Large intestine (tissue), 3 donors: ENCODE measurements around the gene MYO5C. TPM values are rescaled to one million over a fixed set of nuclear protein-coding genes. Genes with fewer than 3 reads are reported as not detected.

Experiments used
- DNase-seq, 2 donors: peaks; one replicate each; pipeline versions ENCODE4 v3.0.0 to v3.0.0-alpha.2; 2013
- H3K27ac ChIP-seq: one replicate; pipeline ENCODE4 v1.5.1; 2013; ENCODE audit warnings: low read length
- H3K27me3 ChIP-seq: 2 replicates; pipeline ENCODE4 v1.6.1; 2013; ENCODE audit warnings: low read length; ENCODE audit not compliant: control insufficient read depth, insufficient read depth
- H3K36me3 ChIP-seq: 2 replicates; pipeline ENCODE4 v1.6.1; 2013; ENCODE audit warnings: low read length; ENCODE audit not compliant: control insufficient read depth, insufficient read depth
- H3K4me1 ChIP-seq: one replicate; pipeline ENCODE4 v1.6.1; 2013; ENCODE audit warnings: low read length; ENCODE audit not compliant: control insufficient read depth, insufficient read depth
- H3K4me3 ChIP-seq: one replicate; pipeline ENCODE4 v1.5.1; 2013; ENCODE audit warnings: low read length
- H3K9me3 ChIP-seq: one replicate; pipeline ENCODE4 v1.6.1; 2013; ENCODE audit warnings: mild to moderate bottlenecking, low read depth, low read length, moderate library complexity; ENCODE audit not compliant: control insufficient read depth
- WGBS: methylation state at CpG from one replicate; pipeline ENCODE4 v1.1.5; 2013; ENCODE audit warnings: low lambda C conversion rate; ENCODE audit not compliant: insufficient coverage; 5-methylcytosine and 5-hydroxymethylcytosine counted together
- polyA plus RNA-seq: library from polyadenylated mRNA; unstranded; fragments of 120-200 nt; gene quantifications from one replicate; pipeline ENCODE4 v1.2.1, GENCODE V29; 2013

The MYO5C gene
- polyA plus RNA-seq, 1 donor: 12.8 TPM

DNA sequence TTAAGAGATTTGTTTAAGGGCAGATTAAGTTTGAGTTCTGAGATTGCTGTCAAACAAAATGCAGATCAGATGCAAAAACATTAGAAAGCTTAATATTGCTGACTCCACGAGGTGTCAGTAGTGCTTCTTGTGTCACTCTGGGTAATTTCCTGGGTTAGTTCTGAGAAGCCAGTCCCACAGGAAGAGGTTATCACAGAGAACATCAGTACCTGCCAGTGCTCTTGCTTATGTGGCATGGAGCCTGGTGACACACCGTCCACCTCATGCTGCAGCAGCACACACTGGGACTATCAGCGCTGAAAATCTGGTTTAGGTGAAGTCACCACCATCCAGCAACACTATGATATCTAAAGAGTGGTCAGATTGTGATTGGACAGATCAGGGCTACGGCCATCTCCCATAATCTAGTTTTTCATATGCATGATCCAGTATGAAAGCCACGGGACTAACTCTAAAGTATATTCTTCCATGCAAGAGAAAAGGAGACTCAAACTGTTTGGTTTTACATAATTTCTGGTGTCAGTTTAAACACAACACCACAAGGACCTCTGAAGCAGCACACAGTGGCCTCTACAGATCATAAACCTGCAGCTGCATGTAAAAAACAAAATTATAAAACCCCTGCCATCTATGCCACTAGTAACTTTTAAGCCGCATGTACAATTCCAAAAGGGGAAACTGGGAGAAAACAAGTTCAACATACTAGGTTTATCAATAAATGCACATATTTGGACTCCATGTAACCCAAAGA, 36.1 kb upstream of the MYO5C start:
- Histone ChIP-seq H3K9me3 (no peaks in the 10 kb centered on the region), H3K27ac (no peak overlapping the region), H3K36me3 (no peaks in the 10 kb centered on the region), H3K27me3 (no peaks in the 10 kb centered on the region), H3K4me3 (no peak overlapping the region), H3K4me1 (no peaks in the 10 kb centered on the region)
- no CpG with 5 or more reads among the region's 6 CpGs for WGBS
- DNase-seq: peak; percentile 7 to 18

DNA sequence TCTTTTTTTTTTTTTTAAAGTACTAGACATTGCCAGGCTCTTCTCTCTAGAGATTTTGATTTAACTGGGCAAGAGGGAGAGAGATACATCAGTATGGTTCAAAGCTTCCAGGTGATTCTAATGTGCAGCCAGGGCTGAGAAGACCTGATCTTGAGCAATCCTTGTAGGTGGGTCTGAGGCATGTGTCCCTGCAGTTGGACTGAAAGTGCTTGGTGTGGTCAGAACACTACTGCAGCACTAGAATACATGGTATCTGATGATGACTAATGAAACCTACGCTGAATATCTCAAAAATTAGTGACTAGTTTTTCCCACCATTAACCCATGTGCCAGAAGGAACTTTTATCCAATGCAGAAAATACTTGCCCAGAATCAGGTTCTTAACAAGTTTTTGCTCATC, 34.4 kb upstream of the MYO5C start:
- Histone ChIP-seq H3K4me1 (no peaks in the 10 kb centered on the region), H3K27ac (no peak overlapping the region), H3K9me3 (no peaks in the 10 kb centered on the region), H3K27me3 (no peaks in the 10 kb centered on the region), H3K36me3 (no peaks in the 10 kb centered on the region), H3K4me3 (no peak overlapping the region)
- 60% methylated on average over 1 of the region's 1 CpG for WGBS
- DNase-seq: no peak

DNA sequence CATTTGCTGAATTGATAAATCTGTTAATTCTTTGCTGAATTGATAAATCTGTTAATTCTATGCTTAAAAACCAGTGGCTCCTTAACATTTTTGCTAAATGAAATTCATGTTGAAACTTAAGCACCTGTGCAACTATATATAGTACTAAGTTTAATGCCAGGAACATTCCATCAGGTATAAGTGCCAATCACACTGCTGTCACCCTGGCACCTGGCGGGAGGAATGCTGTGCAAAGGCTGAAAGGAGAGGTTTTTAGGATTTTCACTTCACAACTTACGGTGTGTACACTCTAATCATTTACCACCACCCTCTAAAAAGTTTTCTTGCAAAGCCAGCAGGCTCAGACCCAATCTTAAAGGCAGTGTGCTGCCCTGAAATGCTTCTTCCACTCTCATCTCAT, 33.5 kb upstream of the MYO5C start:
- Histone ChIP-seq H3K9me3 (no peaks in the 10 kb centered on the region), H3K4me3 (no peak overlapping the region), H3K27me3 (no peaks in the 10 kb centered on the region), H3K4me1 (no peaks in the 10 kb centered on the region), H3K27ac (no peak overlapping the region), H3K36me3 (no peaks in the 10 kb centered on the region)
- no peak for DNase-seq
- no CpG with 5 or more reads among the region's 2 CpGs for WGBS

DNA sequence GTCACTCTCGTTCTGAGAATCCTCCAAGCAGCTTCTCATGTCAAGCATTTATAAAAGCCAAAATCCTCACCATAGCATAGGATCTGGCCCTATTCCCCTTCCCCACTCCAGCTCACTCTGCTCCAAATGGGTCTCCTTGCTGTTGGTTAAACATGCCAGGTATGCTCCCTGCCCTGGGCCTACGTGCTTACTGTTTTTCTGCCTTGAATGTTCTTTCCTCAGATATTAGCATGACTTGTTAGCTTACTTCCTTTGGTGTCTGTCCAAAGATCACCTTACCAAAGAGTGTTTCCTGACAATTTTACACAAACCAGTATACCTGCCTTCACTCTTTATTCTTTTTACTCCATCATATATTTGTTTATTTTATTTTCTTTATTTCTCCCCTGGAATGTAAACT, 33.1 kb upstream of the MYO5C start:
- H3K4me3 ChIP-seq: no peak overlapping the region
- no peaks in the 10 kb centered on the region for H3K27me3 ChIP-seq
- no peaks in the 10 kb centered on the region for H3K4me1 ChIP-seq
- 0% methylated on average over 1 of the region's 2 CpGs for WGBS
- no peaks in the 10 kb centered on the region for H3K9me3 ChIP-seq
- H3K27ac ChIP-seq: no peak overlapping the region
- DNase-seq: no peak
- no peaks in the 10 kb centered on the region for H3K36me3 ChIP-seq

DNA sequence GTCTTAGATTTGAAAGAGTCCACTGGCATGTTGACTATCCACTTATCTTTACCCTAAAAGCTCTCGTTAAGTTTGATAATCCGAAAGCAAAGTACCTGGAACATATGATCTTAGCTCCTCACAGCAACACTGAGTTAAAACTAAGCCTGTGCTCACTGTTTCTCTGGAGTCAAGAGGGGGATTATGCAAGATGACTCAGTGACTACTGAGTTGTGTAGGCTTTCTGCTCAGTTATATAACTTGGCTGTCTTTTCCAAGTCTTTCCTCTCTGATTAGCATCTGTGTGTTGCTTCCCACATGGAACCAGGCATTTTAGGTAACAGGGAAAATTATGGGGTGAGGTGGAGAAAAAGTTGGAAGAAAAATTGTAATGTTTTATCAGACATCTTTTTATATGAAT, 31.2 kb upstream of the MYO5C start:
- no CpG with 5 or more reads among the region's 2 CpGs for WGBS
- no peaks in the 10 kb centered on the region for H3K36me3 ChIP-seq
- H3K27me3 ChIP-seq: no peaks in the 10 kb centered on the region
- no peak overlapping the region for H3K4me3 ChIP-seq
- H3K27ac ChIP-seq: no peak overlapping the region
- no peaks in the 10 kb centered on the region for H3K9me3 ChIP-seq
- no peak for DNase-seq
- H3K4me1 ChIP-seq: no peaks in the 10 kb centered on the region

DNA sequence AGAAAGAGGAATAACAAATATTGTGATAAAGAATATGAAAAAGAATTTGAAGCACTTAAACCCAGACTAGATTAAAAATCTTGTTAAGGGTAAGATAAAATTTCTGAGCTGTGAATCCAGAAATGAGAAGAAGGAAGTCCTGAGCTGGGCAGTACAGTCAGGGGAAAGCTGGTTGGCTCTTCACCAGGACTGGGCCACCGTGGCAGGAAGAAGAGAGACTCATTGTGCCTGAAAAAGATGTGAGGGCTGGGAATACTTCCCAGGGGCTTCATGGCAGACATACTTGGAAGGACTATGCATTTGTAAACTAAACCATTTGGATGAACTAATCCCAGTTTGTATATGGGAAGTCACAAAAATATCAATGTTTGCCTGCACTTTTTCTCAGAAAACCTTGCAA, 28.5 kb upstream of the MYO5C start:
- H3K36me3 ChIP-seq: no peaks in the 10 kb centered on the region
- WGBS: no CpG with 5 or more reads among the region's 1 CpG

DNA sequence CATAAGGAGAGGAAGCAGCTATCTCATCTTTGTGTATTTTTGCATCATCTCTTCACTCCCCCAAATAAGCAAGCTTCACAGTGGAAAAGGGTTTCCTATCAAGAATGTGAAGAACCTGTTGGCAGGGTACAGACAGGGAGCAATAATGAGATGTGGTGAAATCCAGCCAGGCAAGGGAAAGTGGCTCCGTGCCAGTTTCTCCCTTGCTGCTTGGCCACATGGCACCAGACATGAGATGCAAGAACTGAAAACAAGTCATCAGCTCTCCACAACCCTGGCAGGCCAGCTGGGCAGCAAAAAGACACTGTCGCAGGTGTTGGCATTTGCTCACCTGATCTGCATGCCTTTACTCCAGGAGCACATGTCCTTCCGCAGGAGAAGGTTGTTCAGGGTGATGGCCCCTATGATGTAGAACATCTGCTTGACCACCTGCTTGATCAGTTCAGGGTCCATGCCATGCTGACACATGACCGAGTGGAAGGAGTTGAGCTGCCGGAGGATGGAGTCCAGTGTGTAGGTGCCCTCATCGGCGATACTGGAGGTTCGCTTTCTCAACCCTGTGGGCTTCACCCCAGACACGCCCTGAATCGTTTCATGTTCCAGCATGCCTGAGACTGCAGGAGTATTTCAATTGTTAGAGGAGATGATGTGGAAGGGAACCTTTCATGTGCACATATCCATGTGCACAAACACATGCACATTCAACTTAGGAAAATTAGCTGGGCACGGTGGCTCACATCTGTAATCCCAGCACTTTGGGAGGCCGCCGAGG, 23.3 kb upstream of the MYO5C start:
- H3K4me1 ChIP-seq: no peaks in the 10 kb centered on the region
- H3K36me3 ChIP-seq: no peaks in the 10 kb centered on the region
- no peaks in the 10 kb centered on the region for H3K27me3 ChIP-seq
- H3K9me3 ChIP-seq: no peaks in the 10 kb centered on the region
- no CpG with 5 or more reads among the region's 13 CpGs for whole genome bisulfite sequencing
- DNase-seq: no peak
- H3K27ac ChIP-seq: no peak overlapping the region
- no peak overlapping the region for H3K4me3 ChIP-seq

More for the DNA sequence above, 28.5 kb upstream of the MYO5C start:
- Histone ChIP-seq H3K4me3 (no peak overlapping the region), H3K27ac (no peak overlapping the region), H3K4me1 (no peaks in the 10 kb centered on the region), H3K27me3 (no peaks in the 10 kb centered on the region), H3K9me3 (no peaks in the 10 kb centered on the region)
- no peak for DNase-seq

DNA sequence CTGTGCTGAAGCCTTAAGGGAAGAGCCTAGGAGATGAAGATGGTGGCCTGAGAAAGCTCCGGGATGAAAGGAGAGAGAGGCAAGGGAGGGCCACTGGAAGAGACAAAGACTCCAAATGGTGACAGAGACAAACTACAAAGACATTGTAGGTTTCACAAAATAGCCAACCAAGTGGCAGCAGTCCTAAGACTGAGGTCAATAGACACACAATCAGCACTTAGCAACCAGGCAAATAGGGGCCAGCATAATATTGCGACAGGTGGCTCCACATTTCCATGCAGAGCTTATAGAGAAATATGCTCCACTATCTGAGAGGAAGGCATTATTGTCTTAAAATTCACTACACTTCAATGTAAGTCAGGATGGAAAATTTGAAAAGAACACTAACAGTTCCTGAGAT, 22.1 kb upstream of the MYO5C start:
- Histone ChIP-seq H3K4me1 (no peaks in the 10 kb centered on the region), H3K36me3 (no peaks in the 10 kb centered on the region), H3K4me3 (no peak overlapping the region), H3K27ac (no peak overlapping the region), H3K27me3 (no peaks in the 10 kb centered on the region), H3K9me3 (no peaks in the 10 kb centered on the region)
- DNase-seq: no peak
- no CpG with 5 or more reads among the region's 2 CpGs for WGBS

DNA sequence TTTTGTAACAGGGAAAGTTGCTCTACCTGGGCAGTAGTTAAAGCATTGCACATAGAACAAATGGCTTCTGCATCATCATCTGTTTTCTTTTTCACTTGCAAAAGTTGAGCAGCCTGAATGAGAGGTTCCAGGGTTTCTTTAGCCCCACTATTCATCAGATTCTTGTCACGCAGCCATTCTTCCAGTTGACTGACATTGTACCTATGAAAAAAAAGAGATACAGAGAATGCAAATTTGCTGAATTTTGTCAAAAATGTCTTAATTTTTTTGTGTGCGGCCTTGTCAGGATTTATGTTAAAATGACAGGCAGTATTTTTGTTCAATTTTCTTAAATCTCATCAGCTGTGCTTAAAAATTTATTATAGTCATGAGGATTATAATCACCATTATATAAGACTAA, 21.4 kb upstream of the MYO5C start:
- 100% methylated on average over 1 of the region's 2 CpGs for WGBS
- H3K36me3 ChIP-seq: no peaks in the 10 kb centered on the region

DNA sequence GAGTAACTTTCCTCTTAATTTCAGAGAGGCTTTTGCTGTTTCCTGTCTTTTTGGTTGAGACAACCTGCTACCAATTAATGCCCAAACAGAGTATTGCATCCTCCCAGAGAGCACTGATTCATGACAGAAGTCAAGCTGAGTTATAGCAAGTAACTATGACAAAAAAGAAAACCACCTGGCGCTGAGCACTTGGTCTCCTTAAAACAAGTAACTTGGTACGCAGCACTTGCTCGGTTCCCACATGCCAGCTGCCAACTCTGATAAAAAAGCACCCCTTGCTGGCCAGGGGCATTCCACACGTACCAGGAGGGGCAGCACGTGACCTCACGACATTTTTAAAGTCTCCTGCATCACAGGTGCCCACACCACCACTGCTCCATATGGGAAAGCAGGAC, 13.5 kb upstream of the MYO5C start:
- no CpG with 5 or more reads among the region's 6 CpGs for WGBS
- H3K27ac ChIP-seq: no peak overlapping the region

More for the DNA sequence above, 21.4 kb upstream of the MYO5C start:
- H3K4me1 ChIP-seq: no peaks in the 10 kb centered on the region
- no peaks in the 10 kb centered on the region for H3K9me3 ChIP-seq
- H3K27ac ChIP-seq: no peak overlapping the region
- H3K27me3 ChIP-seq: no peaks in the 10 kb centered on the region
- DNase-seq: no peak
- no peak overlapping the region for H3K4me3 ChIP-seq

More for the DNA sequence above, 13.5 kb upstream of the MYO5C start:
- no peak overlapping the region for H3K4me3 ChIP-seq
- H3K9me3 ChIP-seq: no peaks in the 10 kb centered on the region
- H3K4me1 ChIP-seq: no peaks in the 10 kb centered on the region
- H3K27me3 ChIP-seq: no peaks in the 10 kb centered on the region
- no peak for DNase-seq
- no peaks in the 10 kb centered on the region for H3K36me3 ChIP-seq
